SK-N-SH (cell line): Measurements from ENCODE around the gene IKBKE.

Experiments used
- CTCF ChIP-seq: fragments of 200-600 bp; sonication (generic); IDR thresholded peaks from 2 replicates; pipeline ENCODE4 v1.6.1; 2017; ENCODE audit warnings: antibody characterized with exemption, mild to moderate bottlenecking, moderate library complexity
- EP300 ChIP-seq, 2 experiments: IDR thresholded peaks; 2 replicates each; pipeline versions ENCODE4 v1.4.0 to v1.6.1; 2012; ENCODE audit warnings: borderline replicate concordance in 1 of 2, low read depth in 1 of 2, low read length in 1 of 2
- EZH2phosphoT487 ChIP-seq: fragments of 200-600 bp; sonication (generic); IDR thresholded peaks from 2 replicates; pipeline ENCODE4 v1.6.1; 2017; ENCODE audit warnings: low read depth, mixed run types, mild to moderate bottlenecking, antibody characterized with exemption, moderate library complexity, borderline replicate concordance
- FOXM1 ChIP-seq: IDR thresholded peaks from 2 replicates; pipeline ENCODE4 v1.4.0; 2012; ENCODE audit warnings: low read depth, mild to moderate bottlenecking
- POLR2AphosphoS5 ChIP-seq: IDR thresholded peaks from 2 replicates; pipeline ENCODE4 v1.6.1; 2012; ENCODE audit warnings: low read depth, low read length
- REST ChIP-seq: IDR thresholded peaks from 2 replicates; pipeline ENCODE4 v1.6.1; 2012; ENCODE audit warnings: mild to moderate bottlenecking, low read depth, low read length, moderate library complexity
- SIN3A ChIP-seq: IDR thresholded peaks from 2 replicates; pipeline ENCODE4 v1.6.1; 2012; ENCODE audit warnings: low read depth, mild to moderate bottlenecking, low read length, moderate library complexity, borderline replicate concordance
- USF2 ChIP-seq: fragments of 150-350 bp; IDR thresholded peaks from 2 replicates; pipeline ENCODE4 v1.6.1; 2017; ENCODE audit warnings: antibody characterized with exemption, low read length, low read depth, borderline replicate concordance
- ZBTB33 ChIP-seq: IDR thresholded peaks from 2 replicates; pipeline ENCODE4 v1.4.0; 2012; ENCODE audit warnings: low read depth, borderline replicate concordance
- TF ChIP-seq, protein P1 (sequence below): IDR thresholded peaks from 2 replicates; pipeline ENCODE4 v1.4.0; 2012; ENCODE audit warnings: low read depth

DNA sequence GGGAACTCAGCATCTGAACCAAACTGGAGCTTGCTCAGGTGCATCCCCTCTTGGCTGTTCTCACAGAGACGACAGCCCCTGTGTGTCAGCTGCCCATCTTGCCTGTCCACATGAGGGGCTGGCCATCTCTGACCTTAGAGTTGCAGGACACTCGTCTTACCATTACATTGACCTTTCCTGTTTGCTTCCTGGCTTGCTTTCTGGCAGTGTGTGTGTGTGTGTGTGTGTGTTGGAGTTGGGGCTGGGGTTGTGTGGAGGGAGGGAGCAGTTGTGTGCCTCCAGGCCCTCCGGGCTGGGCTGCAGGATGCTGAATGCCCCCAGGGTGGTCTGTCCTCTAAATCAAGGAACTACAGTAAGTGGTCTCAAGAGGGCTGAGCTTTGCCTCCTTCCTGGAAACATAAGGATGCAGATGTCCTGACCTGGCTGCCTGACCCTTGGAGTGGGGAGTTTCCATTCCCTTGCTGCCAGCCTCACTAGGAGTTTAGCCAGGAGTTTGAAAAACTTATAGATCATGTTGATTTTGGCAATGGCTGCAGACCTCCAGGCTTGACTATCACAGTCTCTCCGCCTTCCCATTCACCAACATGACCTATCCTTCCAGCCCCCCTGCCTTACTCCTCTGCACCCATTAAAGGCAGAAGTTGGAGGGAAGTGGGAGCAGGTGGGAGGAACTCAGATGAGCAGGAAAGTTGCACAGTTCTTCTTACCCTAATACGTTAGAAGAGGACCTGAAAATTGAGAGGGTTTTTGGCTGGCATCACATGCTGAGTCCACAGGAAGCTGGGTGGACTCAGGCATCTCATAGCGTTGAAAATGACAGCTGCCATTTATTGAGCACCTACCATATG lies 56.0 kb downstream of the IKBKE start:
- TF ChIP-seq CTCF (no peak), USF2 (no peak), FOXM1 (no peak), EP300 (IDR thresholded peaks at IDR 0.05; ENCODE audit: borderline replicate concordance in 1 of 2, low read depth in 1 of 2, low read length in 1 of 2) (no peak), ZBTB33 (no peak), EZH2phosphoT487 (no peak), POLR2AphosphoS5 (no peak), SIN3A (no peak), REST (no peak)
- TF ChIP-seq, protein P1, sequence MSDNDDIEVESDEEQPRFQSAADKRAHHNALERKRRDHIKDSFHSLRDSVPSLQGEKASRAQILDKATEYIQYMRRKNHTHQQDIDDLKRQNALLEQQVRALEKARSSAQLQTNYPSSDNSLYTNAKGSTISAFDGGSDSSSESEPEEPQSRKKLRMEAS = no peak
